Measurements from ENCODE around the gene ITCH. TPM values are rescaled to one million over a fixed set of nuclear protein-coding genes. Genes with fewer than 3 reads are reported as not detected.
"Not testable (repeated sequence)": the region's sequence is repeated elsewhere in the genome, so short reads cannot be mapped to it uniquely, and the experiment has no call there.

Gene ITCH
- total RNA-seq, 1 donor from 2014 or later, result 93.2 TPM

- no peaks in the 10 kb centered on the region for H3K27me3 ChIP-seq (ENCODE audit: control insufficient read depth, insufficient read depth, low read length)
- H3K36me3 ChIP-seq (ENCODE audit: control insufficient read depth, insufficient read depth, low read length), result peaks cover 3% of the 10 kb centered on the region
- H3K4me3 ChIP-seq (ENCODE audit: low read depth, low read length), result no peak overlapping the region
- DNase-seq (ENCODE audit: low read depth) (no peak), FAIRE-seq (no peak)
- TF ChIP-seq, protein P1, sequence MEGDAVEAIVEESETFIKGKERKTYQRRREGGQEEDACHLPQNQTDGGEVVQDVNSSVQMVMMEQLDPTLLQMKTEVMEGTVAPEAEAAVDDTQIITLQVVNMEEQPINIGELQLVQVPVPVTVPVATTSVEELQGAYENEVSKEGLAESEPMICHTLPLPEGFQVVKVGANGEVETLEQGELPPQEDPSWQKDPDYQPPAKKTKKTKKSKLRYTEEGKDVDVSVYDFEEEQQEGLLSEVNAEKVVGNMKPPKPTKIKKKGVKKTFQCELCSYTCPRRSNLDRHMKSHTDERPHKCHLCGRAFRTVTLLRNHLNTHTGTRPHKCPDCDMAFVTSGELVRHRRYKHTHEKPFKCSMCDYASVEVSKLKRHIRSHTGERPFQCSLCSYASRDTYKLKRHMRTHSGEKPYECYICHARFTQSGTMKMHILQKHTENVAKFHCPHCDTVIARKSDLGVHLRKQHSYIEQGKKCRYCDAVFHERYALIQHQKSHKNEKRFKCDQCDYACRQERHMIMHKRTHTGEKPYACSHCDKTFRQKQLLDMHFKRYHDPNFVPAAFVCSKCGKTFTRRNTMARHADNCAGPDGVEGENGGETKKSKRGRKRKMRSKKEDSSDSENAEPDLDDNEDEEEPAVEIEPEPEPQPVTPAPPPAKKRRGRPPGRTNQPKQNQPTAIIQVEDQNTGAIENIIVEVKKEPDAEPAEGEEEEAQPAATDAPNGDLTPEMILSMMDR (IDR thresholded peaks at IDR 0.05; ENCODE audit: insufficient read depth, low read length, severe bottlenecking), result no peak
These were observed 74.4 kb downstream of the ITCH start for GRCh38 chr20:34437330-34437986.

- H3K27me3 ChIP-seq (ENCODE audit: control insufficient read depth, insufficient read depth, low read length), result no peaks in the 10 kb centered on the region
- H3K4me3 ChIP-seq (ENCODE audit: low read depth, low read length), result no peak overlapping the region
- DNase-seq (ENCODE audit: low read depth) (no peak), FAIRE-seq (no peak)
- peaks cover 3% of the 10 kb centered on the region for H3K36me3 ChIP-seq (ENCODE audit: control insufficient read depth, insufficient read depth, low read length)
- TF ChIP-seq, protein P1 (IDR thresholded peaks at IDR 0.05; ENCODE audit: insufficient read depth, low read length, severe bottlenecking), result no peak
These were observed 76.1 kb downstream of the ITCH start for GRCh38 chr20:34439168-34439567.

DNA sequence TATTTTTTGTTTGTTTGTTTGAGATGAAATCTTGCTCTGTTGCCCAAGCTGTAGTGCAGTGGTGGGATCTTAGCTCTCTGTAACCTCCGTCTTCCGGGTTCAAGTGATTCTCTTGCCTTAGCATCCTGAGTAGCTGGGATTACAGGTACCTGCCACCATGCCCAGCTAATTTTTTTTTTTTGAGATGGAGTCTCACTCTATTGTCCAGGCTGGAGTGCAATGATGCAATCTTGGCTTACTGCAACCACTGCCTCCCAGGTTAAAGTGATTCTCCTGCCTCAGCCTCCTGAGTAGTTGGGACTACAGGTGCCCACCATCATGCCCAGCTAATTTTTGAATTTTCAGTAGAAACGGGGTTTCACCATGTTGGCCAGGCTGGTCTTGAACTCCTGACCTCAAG lies 78.3 kb downstream of the ITCH start:
- H3K36me3 ChIP-seq (ENCODE audit: control insufficient read depth, insufficient read depth, low read length), result peaks cover 14% of the 10 kb centered on the region
- not testable (repeated sequence) for FAIRE-seq; H3K27me3 ChIP-seq (ENCODE audit: control insufficient read depth, insufficient read depth, low read length)

DNA sequence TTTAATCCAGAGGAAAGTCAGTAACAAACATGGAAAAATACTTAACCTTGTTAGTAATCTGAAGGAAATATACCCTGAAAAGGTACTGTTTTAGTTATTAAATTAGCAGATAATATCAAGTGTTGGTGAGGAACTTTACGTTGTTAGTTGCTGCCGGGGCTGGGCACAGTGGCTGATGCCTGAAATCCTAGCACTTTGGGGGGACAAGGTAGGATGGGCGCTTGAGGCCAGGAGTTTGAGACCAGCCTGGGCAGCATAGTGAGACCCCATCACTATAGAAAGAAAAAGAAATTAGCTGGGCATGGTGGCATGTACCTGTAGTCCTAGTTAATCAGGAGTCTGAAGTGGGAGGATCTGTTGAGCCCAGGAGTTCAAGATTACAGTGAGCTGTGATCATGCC lies 80.5 kb downstream of the ITCH start:
- H3K36me3 ChIP-seq (ENCODE audit: control insufficient read depth, insufficient read depth, low read length), result peaks cover 17% of the 10 kb centered on the region
- H3K27me3 ChIP-seq (ENCODE audit: control insufficient read depth, insufficient read depth, low read length), result no peaks in the 10 kb centered on the region
- TF ChIP-seq, protein P1 (IDR thresholded peaks at IDR 0.05; ENCODE audit: insufficient read depth, low read length, severe bottlenecking), result no peak
- no peak overlapping the region for H3K4me3 ChIP-seq (ENCODE audit: low read depth, low read length)
- no peak for DNase-seq (ENCODE audit: low read depth)
- FAIRE-seq, result no peak

More for the DNA sequence above, 78.3 kb downstream of the ITCH start:
- H3K4me3 ChIP-seq (ENCODE audit: low read depth, low read length); DNase-seq (ENCODE audit: low read depth): not testable (repeated sequence)

- DNase-seq (ENCODE audit: low read depth) (no peak), FAIRE-seq (no peak)
- H3K27me3 ChIP-seq (ENCODE audit: control insufficient read depth, insufficient read depth, low read length), result no peaks in the 10 kb centered on the region
- H3K4me3 ChIP-seq (ENCODE audit: low read depth, low read length), result no peak overlapping the region
- TF ChIP-seq, protein P1 (IDR thresholded peaks at IDR 0.05; ENCODE audit: insufficient read depth, low read length, severe bottlenecking), result no peak
- H3K36me3 ChIP-seq (ENCODE audit: control insufficient read depth, insufficient read depth, low read length), result peaks cover 19% of the 10 kb centered on the region
These were observed 82.3 kb downstream of the ITCH start for GRCh38 chr20:34445177-34446065.

- Histone ChIP-seq H3K4me3 (ENCODE audit: low read depth, low read length) (no peak overlapping the region), H3K36me3 (ENCODE audit: control insufficient read depth, insufficient read depth, low read length) (peaks cover 19% of the 10 kb centered on the region), H3K27me3 (ENCODE audit: control insufficient read depth, insufficient read depth, low read length) (no peaks in the 10 kb centered on the region)
- FAIRE-seq (no peak), DNase-seq (ENCODE audit: low read depth) (no peak)
- TF ChIP-seq, protein P1 (IDR thresholded peaks at IDR 0.05; ENCODE audit: insufficient read depth, low read length, severe bottlenecking), result no peak
These were observed 85.4 kb downstream of the ITCH start for GRCh38 chr20:34448517-34448916.
